ENCODE measurements around the gene C1QTNF2. TPM values are rescaled to one million over a fixed set of nuclear protein-coding genes. Genes with fewer than 3 reads are reported as not detected.

The C1QTNF2 gene
- total and polyA plus RNA-seq, 4 donors = 0.17 to 0.37 (median 0.23) TPM

- TF ChIP-seq RAD21 (IDR thresholded peaks at IDR 0.05) (no peak), NR2F2 (IDR thresholded peaks at IDR 0.05) (no peak), RXRA (IDR thresholded peaks at IDR 0.05) (no peak), ZBTB33 (IDR thresholded peaks at IDR 0.05) (no peak), EGR1 (IDR thresholded peaks at IDR 0.05; ENCODE audit: low read depth in 2 of 2) (no peak), YY1 (IDR thresholded peaks at IDR 0.05) (no peak), CTCF (IDR thresholded peaks at IDR 0.05; ENCODE audit: low read depth, low read length, missing input control) (no peak), TAF1 (conservative IDR thresholded peaks at IDR 0.05) (no peak), HNF4G (IDR thresholded peaks at IDR 0.05) (no peak), GABPA (IDR thresholded peaks at IDR 0.05 in 1 of 2, conservative IDR thresholded peaks at IDR 0.05 in 1 of 2) (no peak), HNF4A (conservative IDR thresholded peaks at IDR 0.05) (no peak), ATF3 (IDR thresholded peaks at IDR 0.05) (no peak), SP1 (IDR thresholded peaks at IDR 0.05) (no peak), FOXA1 (IDR thresholded peaks at IDR 0.05) (no peak), JUND (IDR thresholded peaks at IDR 0.05) (no peak), FOXA2 (IDR thresholded peaks at IDR 0.05) (no peak), MAX (IDR thresholded peaks at IDR 0.05) (no peak), REST (IDR thresholded peaks at IDR 0.05) (no peak)
- Histone ChIP-seq H3K9ac (ENCODE audit: low read depth in 1 of 2, low read length in 2 of 2) (no peak overlapping the region), H3K36me3 (ENCODE audit: control insufficient read depth in 4 of 4, insufficient read depth in 3 of 4, low read depth in 1 of 4, low read length in 3 of 4) (no peaks in the 10 kb centered on the region), H3K27ac (ENCODE audit: low read depth in 1 of 2, low read length in 2 of 2) (no peak overlapping the region), H3K9me3 (ENCODE audit: control insufficient read depth in 4 of 4, low read length in 3 of 4) (peaks cover 0 to 6% (median 2%) of the 10 kb centered on the region in 4 donors), H3K4me1 (ENCODE audit: control insufficient read depth in 4 of 4, insufficient read depth in 4 of 4, low read length in 3 of 4) (no peaks in the 10 kb centered on the region), H3K27me3 (ENCODE audit: control insufficient read depth in 4 of 4, insufficient read depth in 4 of 4, low read length in 3 of 4) (no peaks in the 10 kb centered on the region), H3K4me3 (ENCODE audit: low read depth in 1 of 3, low read length in 3 of 3) (no peak overlapping the region)
- DNase-seq (ENCODE audit: low spot score) = no peak
- WGBS = 71% methylated on average over 3 of the region's 3 CpGs
These were observed 11.9 kb upstream of the C1QTNF2 start for GRCh38 chr5:160382346-160382745.
